LNCaP clone FGC (cell line): ENCODE data around the gene CPE.
A peak's percentile ranks its signal among the peaks of the same experiment; 100 is the strongest.

ENCODE experiments used
- DNase-seq: peaks from one replicate; pipeline ENCODE4 v3.0.0-alpha.2; 2011; ENCODE audit warnings: low read depth
- H3K4me3 ChIP-seq: 2 replicates; pipeline ENCODE4 v1.5.1; 2011; ENCODE audit warnings: mild to moderate bottlenecking, low read depth, low read length, control low read depth
- CTCF ChIP-seq: IDR thresholded peaks from 2 replicates; pipeline ENCODE4 v1.5.1; 2012; ENCODE audit warnings: mild to moderate bottlenecking; ENCODE audit not compliant: control insufficient read depth, insufficient read depth; ENCODE audit errors: extremely low read depth

Gene CPE

DNA sequence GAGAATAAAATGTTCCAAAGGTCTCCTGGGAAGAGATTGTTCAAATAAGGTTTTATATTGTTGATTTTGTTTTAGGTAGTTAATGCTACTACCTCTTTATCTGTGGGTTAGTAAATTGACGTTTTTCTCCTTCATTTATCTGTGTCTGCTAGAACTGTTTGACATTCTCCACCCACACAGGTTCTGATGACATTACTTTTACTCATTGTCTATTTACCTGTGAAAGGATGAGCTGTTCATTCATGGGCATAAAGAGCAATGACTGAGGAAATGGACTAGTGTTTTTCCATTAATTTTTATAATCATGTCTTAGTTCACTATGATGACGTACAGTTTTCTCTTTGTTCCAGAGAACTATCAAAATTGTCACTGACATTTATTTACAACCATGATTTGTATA, 75.6 kb downstream of the CPE start:
- no peak overlapping the region for H3K4me3 ChIP-seq
- no peak for DNase-seq
- no peak for TF ChIP-seq CTCF

GRCh38 chr4:165457793-165458192, 79.0 kb downstream of the CPE start:
- no peak overlapping the region for H3K4me3 ChIP-seq
- TF ChIP-seq CTCF, result no peak
- DNase-seq, result no peak

DNA sequence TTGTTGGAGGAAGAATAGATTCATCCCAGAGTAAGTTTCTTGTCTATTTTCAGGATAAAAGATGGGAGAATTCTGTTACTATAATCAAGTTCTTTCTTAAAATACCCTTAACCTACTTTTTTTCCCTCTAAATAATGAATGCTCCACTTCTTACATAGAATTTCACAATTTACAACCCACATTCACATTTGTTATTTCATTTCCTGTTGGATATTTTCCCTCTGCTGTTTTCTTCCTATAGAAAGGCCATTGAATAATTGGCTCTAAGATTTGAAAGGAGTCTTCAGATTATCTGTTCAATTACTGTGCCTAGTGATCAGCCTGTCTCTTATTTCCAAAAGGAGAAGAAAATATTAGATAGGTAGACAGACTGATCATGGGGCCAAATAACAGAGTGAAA, 79.7 kb downstream of the CPE start:
- no peak overlapping the region for H3K4me3 ChIP-seq
- DNase-seq, result no peak
- TF ChIP-seq CTCF, result no peak

GRCh38 chr4:165461159-165461821, 82.5 kb downstream of the CPE start:
- TF ChIP-seq CTCF, result no peak
- H3K4me3 ChIP-seq, result no peak overlapping the region
- no peak for DNase-seq

GRCh38 chr4:165462009-165462408, 83.2 kb downstream of the CPE start:
- DNase-seq, result no peak

GRCh38 chr4:165464376-165464775, 85.6 kb downstream of the CPE start:
- DNase-seq, result no peak
- TF ChIP-seq CTCF, result no peak
- H3K4me3 ChIP-seq, result no peak overlapping the region

More at GRCh38 chr4:165462009-165462408, 83.2 kb downstream of the CPE start:
- TF ChIP-seq CTCF, result 0 out of 2 replicates have a peak, but pooled peaks have one; percentile 1
- H3K4me3 ChIP-seq, result no peak overlapping the region

- peak; percentile 7 for DNase-seq
- H3K4me3 ChIP-seq, result no peak overlapping the region
- TF ChIP-seq CTCF, result peak; percentile 64
These were observed 86.1 kb downstream of the CPE start for GRCh38 chr4:165464813-165465381.
